Gastroesophageal sphincter (tissue), 4 donors: Measurements from ENCODE around the gene SMIM14. TPM values are rescaled to one million over a fixed set of nuclear protein-coding genes. Genes with fewer than 3 reads are reported as not detected.
"Not testable (repeated sequence)": the region's sequence is repeated elsewhere in the genome, so short reads cannot be mapped to it uniquely, and the experiment has no call there.

ENCODE experiments used
- ATAC-seq: fragments of 150-250 bp; one replicate; pipeline ENCODE4 v1.9.1; 2016; ENCODE audit warnings: mild to moderate bottlenecking, moderate library complexity
- H3K27ac ChIP-seq, 4 donors: fragments of 200-600 bp; sonication (generic) in 3 of 4; 1 replicate in 3 of 4; 2 replicates in 1 of 4; pipeline ENCODE4 v1.5.1; 2016 to 2019
- H3K27me3 ChIP-seq: fragments of 200-600 bp; sonication (generic); one replicate; pipeline ENCODE4 v1.5.1; 2019
- H3K36me3 ChIP-seq, 2 donors: fragments of 200-600 bp; sonication (generic); one replicate each; pipeline ENCODE4 v1.5.1; 2019; ENCODE audit warnings: control low read depth in 1 of 2
- H3K4me1 ChIP-seq, 3 donors: fragments of 200-600 bp; sonication (generic); 1 replicate in 2 of 3; 2 replicates in 1 of 3; pipeline ENCODE4 v1.5.1; 2016 to 2019; ENCODE audit warnings: control low read depth in 2 of 3
- H3K4me3 ChIP-seq, 2 donors: fragments of 200-600 bp; sonication (generic); one replicate each; pipeline ENCODE4 v1.5.1; 2019; ENCODE audit warnings: mild to moderate bottlenecking in 1 of 2, moderate library complexity in 1 of 2
- H3K9me3 ChIP-seq, 3 donors: fragments of 200-600 bp; sonication (generic); one replicate each; pipeline ENCODE4 v1.5.1; 2017 to 2019; ENCODE audit warnings: control low read depth in 2 of 3
- EP300 ChIP-seq: sonication (generic); formaldehyde crosslinking; IDR thresholded peaks from one replicate; pipeline ENCODE4 v1.6.1; 2017; ENCODE audit warnings: antibody characterized with exemption, mild to moderate bottlenecking
- POLR2A ChIP-seq, 2 donors: fragments of 450-650 bp; IDR thresholded peaks; one replicate each; pipeline ENCODE4 v1.6.1; 2017; ENCODE audit warnings: antibody characterized with exemption in 2 of 2, mild to moderate bottlenecking in 2 of 2, moderate library complexity in 1 of 2
- POLR2AphosphoS5 ChIP-seq: sonication (generic); formaldehyde crosslinking; IDR thresholded peaks from one replicate; pipeline ENCODE4 v1.6.1; 2017; ENCODE audit warnings: antibody characterized with exemption
- WGBS, 2 donors: methylation state at CpG; one replicate each; pipeline ENCODE4 v1.1.5; 2018; ENCODE audit warnings: low coverage in 1 of 2; 5-methylcytosine and 5-hydroxymethylcytosine counted together
- total RNA-seq, 4 donors: library from RNA; depleted of rRNA; stranded (reverse); fragments of >200 nt; gene quantifications; one replicate each; pipeline ENCODE4 v1.1.0, GENCODE V29; 2016
- TF ChIP-seq, protein P1 (sequence below), 4 experiments: fragments of 200-600 bp in 2 of 4; fragments of 450-650 bp in 2 of 4; sonication (generic) in 1 of 4; IDR thresholded peaks; one replicate each; pipeline ENCODE4 v1.5.1; 2017 to 2019; ENCODE audit warnings: antibody characterized with exemption in 4 of 4, mild to moderate bottlenecking in 2 of 4, moderate library complexity in 2 of 4

The SMIM14 gene
- total RNA-seq, 4 donors from 2014 or later, result 32.9 to 70.4 (median 41.3) TPM

GRCh38 chr4:39543034-39543433, 95.6 kb downstream of the SMIM14 start:
- no peak overlapping the region for H3K4me3 ChIP-seq
- no peaks in the 10 kb centered on the region for H3K9me3 ChIP-seq
- no peak for TF ChIP-seq POLR2A (IDR thresholded peaks at IDR 0.05)
- no peak for TF ChIP-seq POLR2AphosphoS5
- TF ChIP-seq EP300, result no peak
- TF ChIP-seq, protein P1, sequence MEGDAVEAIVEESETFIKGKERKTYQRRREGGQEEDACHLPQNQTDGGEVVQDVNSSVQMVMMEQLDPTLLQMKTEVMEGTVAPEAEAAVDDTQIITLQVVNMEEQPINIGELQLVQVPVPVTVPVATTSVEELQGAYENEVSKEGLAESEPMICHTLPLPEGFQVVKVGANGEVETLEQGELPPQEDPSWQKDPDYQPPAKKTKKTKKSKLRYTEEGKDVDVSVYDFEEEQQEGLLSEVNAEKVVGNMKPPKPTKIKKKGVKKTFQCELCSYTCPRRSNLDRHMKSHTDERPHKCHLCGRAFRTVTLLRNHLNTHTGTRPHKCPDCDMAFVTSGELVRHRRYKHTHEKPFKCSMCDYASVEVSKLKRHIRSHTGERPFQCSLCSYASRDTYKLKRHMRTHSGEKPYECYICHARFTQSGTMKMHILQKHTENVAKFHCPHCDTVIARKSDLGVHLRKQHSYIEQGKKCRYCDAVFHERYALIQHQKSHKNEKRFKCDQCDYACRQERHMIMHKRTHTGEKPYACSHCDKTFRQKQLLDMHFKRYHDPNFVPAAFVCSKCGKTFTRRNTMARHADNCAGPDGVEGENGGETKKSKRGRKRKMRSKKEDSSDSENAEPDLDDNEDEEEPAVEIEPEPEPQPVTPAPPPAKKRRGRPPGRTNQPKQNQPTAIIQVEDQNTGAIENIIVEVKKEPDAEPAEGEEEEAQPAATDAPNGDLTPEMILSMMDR (IDR thresholded peaks at IDR 0.05), result no peak
- no peaks in the 10 kb centered on the region for H3K4me1 ChIP-seq
- H3K36me3 ChIP-seq, result peaks cover 0 to 13% of the 10 kb centered on the region in 2 donors
- no peak for ATAC-seq
- no peaks in the 10 kb centered on the region for H3K27me3 ChIP-seq
- no peak overlapping the region for H3K27ac ChIP-seq
- 68 to 95% methylated on average over 3 of the region's 5 CpGs for WGBS, 2 donors

GRCh38 chr4:39542611-39543012, 96.1 kb downstream of the SMIM14 start:
- no peaks in the 10 kb centered on the region for H3K9me3 ChIP-seq
- no peak for ATAC-seq
- H3K4me3 ChIP-seq, result no peak overlapping the region
- no peaks in the 10 kb centered on the region for H3K4me1 ChIP-seq
- no peaks in the 10 kb centered on the region for H3K27me3 ChIP-seq
- 62 to 63% methylated on average over 4 of the region's 4 CpGs for WGBS, 2 donors
- TF ChIP-seq POLR2AphosphoS5 (no peak), EP300 (no peak), POLR2A (IDR thresholded peaks at IDR 0.05) (no peak)
- TF ChIP-seq, protein P1 (IDR thresholded peaks at IDR 0.05), result no peak
- no peak overlapping the region for H3K27ac ChIP-seq
- peaks cover 0 to 13% of the 10 kb centered on the region in 2 donors for H3K36me3 ChIP-seq

DNA sequence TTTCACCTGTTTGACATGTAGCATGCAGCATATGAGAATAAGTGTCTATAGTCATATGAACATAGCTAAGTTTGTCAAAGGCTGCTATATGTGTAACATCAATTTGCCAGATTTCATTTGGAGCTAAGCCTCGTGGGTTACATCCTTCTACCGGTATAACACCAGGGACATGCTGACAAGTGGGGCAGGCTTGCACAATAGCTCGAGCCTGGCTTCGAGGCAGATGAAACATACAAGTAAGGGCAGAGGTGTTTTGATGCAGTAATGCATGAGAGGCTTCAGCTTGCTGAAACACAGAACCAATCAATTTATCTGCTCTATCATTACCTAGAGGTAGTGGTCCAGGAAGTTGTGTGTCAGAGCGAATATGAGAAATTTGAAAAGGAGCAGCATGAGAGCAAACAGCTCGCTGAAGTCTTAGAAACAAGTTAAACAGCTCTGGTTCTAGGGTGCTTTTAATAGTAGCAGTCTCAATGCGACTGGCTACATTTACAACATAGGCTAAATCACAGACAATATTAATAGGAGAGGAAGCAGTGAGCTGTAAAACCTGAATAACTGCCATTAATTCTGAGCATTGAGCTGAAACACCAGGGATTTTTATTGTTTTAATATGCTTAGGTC, 96.6 kb downstream of the SMIM14 start:
- TF ChIP-seq POLR2A (IDR thresholded peaks at IDR 0.05) (no peak), POLR2AphosphoS5 (no peak), EP300 (no peak)
- TF ChIP-seq, protein P1 (IDR thresholded peaks at IDR 0.05), result no peak
- H3K27ac ChIP-seq, result no peak overlapping the region
- H3K36me3 ChIP-seq, result peaks cover 0 to 13% of the 10 kb centered on the region in 2 donors
- H3K4me3 ChIP-seq, result no peak overlapping the region
- no peaks in the 10 kb centered on the region for H3K9me3 ChIP-seq
- no peaks in the 10 kb centered on the region for H3K27me3 ChIP-seq
- H3K4me1 ChIP-seq, result no peaks in the 10 kb centered on the region
- 33 to 74% methylated on average over 6 to 7 of the region's 7 CpGs for WGBS, 2 donors
- no peak for ATAC-seq

DNA sequence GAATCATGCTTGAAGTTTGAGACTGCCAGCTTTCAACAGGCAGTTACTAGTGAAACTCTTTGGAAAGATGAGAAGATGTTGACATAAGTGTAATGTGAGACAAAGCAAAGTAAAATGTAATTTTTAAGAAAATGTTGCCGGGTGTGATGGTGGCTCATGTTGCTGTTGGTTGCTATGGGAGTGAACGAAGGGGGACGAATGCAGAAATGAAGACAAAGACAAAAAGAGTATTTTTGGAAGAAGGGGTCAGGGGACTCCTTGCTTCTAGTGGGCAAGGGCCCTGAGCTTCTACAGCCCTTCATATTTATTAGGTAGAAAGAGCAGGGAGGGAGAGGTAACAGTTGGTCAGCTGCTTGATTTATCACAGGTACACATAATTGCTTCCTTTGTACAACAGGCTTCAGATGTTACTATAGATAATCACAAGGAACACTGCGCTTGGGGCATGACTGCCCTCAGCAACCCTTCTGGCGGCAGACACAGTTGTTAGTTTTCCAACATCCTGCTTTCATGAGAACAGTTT, 99.5 kb downstream of the SMIM14 start:
- Histone ChIP-seq H3K4me3 (no peak overlapping the region), H3K9me3 (no peaks in the 10 kb centered on the region), H3K27me3 (no peaks in the 10 kb centered on the region), H3K36me3 (peaks cover 0 to 25% of the 10 kb centered on the region in 2 donors), H3K27ac (no peak overlapping the region), H3K4me1 (no peaks in the 10 kb centered on the region)
- ATAC-seq, result no peak
- WGBS, 2 donors, result 89 to 93% methylated on average over 3 to 5 of the region's 5 CpGs
- no peak for TF ChIP-seq EP300
- no peak for TF ChIP-seq POLR2A (IDR thresholded peaks at IDR 0.05)
- TF ChIP-seq POLR2AphosphoS5, result no peak
- TF ChIP-seq, protein P1 (IDR thresholded peaks at IDR 0.05), result no peak

DNA sequence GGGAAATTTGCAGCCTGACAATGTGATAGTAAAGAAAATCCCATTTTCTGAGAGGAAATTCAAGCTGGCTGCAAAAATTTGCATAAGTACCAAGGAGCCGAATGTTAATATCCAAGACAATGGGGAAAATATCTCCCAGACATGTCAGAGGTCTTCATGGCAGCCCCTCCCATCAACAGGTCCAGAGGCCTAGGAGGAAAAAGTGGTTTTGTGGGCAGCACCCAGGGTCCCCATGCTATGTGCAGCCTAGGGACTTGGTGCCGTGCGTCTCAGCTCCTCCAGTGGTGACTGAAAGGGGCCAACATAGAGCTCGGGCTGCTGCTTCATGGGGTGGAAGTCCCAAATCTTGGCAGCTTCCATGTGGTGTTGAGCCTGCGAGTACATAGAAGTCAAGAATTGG, 105.1 kb downstream of the SMIM14 start:
- Histone ChIP-seq H3K36me3 (peaks cover 0 to 44% of the 10 kb centered on the region in 2 donors), H3K9me3 (no peaks in the 10 kb centered on the region), H3K27me3 (no peaks in the 10 kb centered on the region), H3K4me3 (no peak overlapping the region), H3K27ac (no peak overlapping the region), H3K4me1 (peaks cover 0 to 8% (median 6%) of the 10 kb centered on the region in 3 donors)
- 86% methylated on average over 1 of the region's 5 CpGs; no CpG with 5 or more reads in 1 of the 2 donors for WGBS, 2 donors
- TF ChIP-seq POLR2A (IDR thresholded peaks at IDR 0.05), result no peak
- no peak for TF ChIP-seq POLR2AphosphoS5
- TF ChIP-seq, protein P1 (IDR thresholded peaks at IDR 0.05), result no peak
- no peak for TF ChIP-seq EP300
- ATAC-seq, result no peak

DNA sequence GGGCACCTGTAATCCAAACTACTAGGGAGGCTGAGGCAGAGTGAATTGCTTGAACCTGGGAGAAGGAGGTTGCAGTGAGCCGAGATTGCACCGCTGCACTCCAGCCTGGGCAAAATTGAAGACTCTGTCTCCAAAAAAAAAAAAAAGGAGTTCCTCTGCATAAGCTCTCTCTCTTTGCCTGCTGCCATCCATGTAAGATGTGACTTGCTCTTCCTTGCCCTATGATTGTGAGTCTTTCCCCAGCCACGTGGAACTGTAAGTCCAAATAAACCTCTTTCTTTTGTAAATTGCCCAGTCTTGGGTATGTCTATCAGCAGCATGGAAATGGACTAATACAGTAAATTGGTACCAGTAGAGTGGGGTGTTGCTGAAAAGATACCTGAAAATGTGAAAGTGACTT, 106.4 kb downstream of the SMIM14 start:
- not testable (repeated sequence) for H3K27me3 ChIP-seq, H3K27ac ChIP-seq, ATAC-seq, H3K4me3 ChIP-seq, H3K9me3 ChIP-seq
- 76 to 80% methylated on average over 2 to 3 of the region's 3 CpGs for WGBS, 2 donors
- peaks cover 0 to 44% of the 10 kb centered on the region in 2 donors for H3K36me3 ChIP-seq
- peaks cover 0 to 13% (median 8%) of the 10 kb centered on the region in 3 donors for H3K4me1 ChIP-seq
